Activated CD4-positive, alpha-beta T cell treated with anti-CD3 and anti-CD28 coated beads, Interleukin-2, amount 50 U/mL, for 4 hours (primary cell): ENCODE results near the gene AKAP13.
"Not testable (repeated sequence)": the region's sequence is repeated elsewhere in the genome, so short reads cannot be mapped to it uniquely, and the experiment has no call there.

ENCODE experiments used
- DNase-seq, 2 experiments: peaks; one replicate each; pipeline ENCODE4 v3.0.0-alpha.2; 2020

AKAP13 gene, protein sequence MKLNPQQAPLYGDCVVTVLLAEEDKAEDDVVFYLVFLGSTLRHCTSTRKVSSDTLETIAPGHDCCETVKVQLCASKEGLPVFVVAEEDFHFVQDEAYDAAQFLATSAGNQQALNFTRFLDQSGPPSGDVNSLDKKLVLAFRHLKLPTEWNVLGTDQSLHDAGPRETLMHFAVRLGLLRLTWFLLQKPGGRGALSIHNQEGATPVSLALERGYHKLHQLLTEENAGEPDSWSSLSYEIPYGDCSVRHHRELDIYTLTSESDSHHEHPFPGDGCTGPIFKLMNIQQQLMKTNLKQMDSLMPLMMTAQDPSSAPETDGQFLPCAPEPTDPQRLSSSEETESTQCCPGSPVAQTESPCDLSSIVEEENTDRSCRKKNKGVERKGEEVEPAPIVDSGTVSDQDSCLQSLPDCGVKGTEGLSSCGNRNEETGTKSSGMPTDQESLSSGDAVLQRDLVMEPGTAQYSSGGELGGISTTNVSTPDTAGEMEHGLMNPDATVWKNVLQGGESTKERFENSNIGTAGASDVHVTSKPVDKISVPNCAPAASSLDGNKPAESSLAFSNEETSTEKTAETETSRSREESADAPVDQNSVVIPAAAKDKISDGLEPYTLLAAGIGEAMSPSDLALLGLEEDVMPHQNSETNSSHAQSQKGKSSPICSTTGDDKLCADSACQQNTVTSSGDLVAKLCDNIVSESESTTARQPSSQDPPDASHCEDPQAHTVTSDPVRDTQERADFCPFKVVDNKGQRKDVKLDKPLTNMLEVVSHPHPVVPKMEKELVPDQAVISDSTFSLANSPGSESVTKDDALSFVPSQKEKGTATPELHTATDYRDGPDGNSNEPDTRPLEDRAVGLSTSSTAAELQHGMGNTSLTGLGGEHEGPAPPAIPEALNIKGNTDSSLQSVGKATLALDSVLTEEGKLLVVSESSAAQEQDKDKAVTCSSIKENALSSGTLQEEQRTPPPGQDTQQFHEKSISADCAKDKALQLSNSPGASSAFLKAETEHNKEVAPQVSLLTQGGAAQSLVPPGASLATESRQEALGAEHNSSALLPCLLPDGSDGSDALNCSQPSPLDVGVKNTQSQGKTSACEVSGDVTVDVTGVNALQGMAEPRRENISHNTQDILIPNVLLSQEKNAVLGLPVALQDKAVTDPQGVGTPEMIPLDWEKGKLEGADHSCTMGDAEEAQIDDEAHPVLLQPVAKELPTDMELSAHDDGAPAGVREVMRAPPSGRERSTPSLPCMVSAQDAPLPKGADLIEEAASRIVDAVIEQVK (N-terminal part only)

DNA sequence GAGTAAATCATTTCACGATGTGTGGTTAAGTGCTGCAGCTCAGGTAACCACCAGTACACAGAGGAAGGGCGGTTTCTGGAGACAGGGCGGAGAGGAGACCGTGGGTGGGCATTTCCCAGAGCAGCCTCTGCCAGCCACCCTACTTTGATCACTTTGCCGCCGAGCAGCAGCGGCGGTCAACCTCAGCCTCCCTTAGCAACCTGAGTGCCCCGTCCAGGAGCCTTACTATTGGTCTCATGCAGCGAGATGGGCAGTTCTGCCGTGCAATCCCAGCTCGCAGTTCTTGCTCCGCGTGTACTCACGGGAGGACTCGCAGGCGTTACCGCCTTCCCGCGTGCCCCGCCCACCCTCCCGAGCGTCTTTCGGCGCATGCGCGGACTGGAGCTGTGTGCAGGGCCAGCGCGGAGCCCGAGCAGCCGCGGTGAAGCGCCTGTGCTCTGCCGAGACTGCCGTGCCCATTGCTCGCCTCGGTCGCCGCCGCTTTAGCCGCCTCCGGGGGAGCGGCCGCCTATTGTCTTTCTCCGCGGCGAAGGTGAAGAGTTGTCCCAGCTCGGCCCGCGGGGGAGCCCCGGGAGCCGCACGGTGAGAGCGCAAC, at the start of gene AKAP13:
AKAP13 (plus strand) TSS at position 387 of the 595 bp plus-strand sequence. CDS start 105,118 bp downstream, outside the sequence.
- DNase-seq = peak; percentile 88 to 91

DNA sequence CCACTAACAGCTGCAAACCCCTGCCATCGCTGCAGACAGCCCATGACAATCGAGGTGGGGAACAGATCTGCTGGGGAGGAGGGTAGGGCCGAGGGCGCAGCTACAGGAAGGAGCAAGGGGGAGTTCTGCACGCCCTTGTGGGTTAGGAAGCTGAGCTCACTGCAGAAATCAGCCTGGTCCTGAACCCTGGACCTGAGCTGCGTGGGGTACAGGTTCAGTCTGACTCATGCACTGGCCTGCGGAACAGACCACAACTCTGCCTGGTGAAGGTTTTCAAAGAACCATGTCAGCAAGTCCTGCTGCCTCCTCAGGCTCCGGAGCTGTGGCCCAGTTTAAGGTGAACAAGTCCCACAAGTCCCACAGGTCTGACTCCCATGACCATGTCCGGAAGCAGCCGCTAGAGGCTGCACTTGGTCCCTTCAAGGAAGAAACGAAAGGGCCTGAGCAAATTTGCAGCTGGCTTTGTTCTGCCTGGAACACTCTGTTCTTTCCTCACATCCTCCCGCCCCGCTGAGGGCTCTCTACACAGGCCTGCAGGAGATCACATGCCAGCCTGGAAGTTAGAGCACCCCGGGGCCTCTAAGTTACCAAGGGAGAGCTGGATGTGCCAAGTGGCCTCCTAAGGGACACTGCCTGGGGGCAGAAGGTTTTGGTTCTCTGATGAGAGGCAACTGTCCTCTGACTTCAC, 49.4 kb upstream of the AKAP13 start:
- peak; percentile 56 to 61 for DNase-seq

- DNase-seq = no peak
Observed at GRCh38 chr15:85331655-85332285, 48.6 kb upstream of the AKAP13 start.

DNA sequence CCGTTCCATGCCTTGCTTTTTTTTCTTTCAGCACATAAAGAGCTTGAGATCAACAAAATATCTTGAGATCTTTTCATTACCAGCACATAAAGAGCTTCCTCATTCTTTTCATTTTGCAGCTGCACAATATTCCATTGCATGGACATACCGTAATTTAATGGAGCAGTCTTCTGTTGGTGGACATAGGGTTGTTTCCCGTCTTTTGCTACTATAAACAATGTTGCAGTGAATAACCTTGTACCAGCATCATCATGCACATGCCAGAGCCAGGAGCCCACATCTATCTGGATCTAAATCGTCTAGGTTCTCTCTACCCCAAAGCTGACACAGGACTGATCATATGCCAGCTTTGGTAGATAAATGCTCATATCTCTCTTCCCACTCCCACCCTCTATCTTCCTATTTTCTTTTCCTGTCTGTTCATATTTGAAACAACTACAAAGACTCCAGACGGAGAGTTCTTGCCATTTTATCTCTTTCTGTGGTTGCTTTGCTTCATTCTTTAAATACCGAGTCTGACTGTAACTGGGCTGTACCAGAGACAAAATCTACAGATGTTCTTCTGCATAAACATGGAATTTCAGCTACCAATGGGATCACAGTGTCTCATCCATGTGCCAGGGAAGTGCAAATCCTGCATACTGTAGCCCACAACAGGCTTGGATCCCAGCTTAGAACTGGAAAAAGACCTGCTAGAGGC, 47.1 kb upstream of the AKAP13 start:
- DNase-seq = no peak

DNA sequence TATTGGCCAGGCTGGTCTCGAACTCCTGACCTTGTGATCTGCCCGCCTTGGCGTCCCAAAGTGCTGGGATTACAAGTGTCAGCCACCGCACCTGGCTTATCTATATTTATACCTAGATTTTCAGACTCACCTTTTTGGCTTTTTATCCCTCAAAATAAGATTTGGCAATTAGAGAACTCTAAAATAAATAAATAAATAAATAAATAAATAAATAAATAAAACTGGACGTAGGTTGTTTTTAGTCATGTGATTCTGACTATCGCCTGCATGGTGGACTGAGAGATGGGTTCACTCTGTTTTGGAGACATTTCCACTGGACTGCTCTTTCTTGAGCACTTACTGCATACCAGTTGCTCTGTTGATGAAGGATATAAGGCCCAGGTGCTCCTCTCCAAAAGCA, 46.2 kb upstream of the AKAP13 start:
- DNase-seq = no peak

- no peak for DNase-seq
Observed at GRCh38 chr15:85335193-85335942, 45.0 kb upstream of the AKAP13 start.

GRCh38 chr15:85336880-85337279, 43.5 kb upstream of the AKAP13 start:
- DNase-seq = no peak

GRCh38 chr15:85337425-85338074, 42.9 kb upstream of the AKAP13 start:
- DNase-seq = no peak

DNA sequence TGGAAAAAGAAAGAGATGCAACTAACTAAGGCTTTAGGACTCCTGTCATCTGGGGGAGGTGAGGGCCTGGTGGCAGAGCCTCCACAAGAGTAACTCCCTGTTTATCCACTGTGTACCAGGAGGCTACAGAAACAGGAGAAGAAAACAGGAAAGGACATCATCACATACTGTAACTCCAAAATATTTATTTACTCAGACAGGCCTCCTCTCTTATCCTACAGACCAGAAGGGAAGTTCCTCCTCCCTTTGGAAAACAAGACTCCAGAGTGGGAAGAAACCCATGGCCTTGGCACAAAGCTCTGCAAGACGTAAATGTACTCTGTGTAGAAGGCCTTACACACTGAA, 40.1 kb upstream of the AKAP13 start:
- no peak for DNase-seq

GRCh38 chr15:85340852-85341251, 39.6 kb upstream of the AKAP13 start:
- no peak for DNase-seq

DNA sequence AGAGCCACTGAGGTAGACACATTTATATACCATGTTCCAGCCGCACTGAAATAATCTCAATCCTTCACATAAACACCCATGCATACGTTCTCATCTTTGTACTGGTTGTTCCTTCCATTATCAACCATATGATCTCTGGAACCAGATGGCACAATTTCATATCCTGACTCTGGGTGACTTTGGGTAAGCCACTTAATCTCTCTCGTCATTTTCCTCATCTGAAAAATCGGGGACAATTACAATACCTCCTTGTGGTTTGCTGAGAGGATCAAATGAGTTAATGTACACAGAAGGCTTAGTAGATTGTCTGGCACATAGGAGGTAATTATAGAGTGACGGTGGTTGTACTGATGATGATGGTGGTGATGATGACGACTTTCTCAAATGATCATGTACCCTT, 38.2 kb upstream of the AKAP13 start:
- DNase-seq = not testable (repeated sequence)

DNA sequence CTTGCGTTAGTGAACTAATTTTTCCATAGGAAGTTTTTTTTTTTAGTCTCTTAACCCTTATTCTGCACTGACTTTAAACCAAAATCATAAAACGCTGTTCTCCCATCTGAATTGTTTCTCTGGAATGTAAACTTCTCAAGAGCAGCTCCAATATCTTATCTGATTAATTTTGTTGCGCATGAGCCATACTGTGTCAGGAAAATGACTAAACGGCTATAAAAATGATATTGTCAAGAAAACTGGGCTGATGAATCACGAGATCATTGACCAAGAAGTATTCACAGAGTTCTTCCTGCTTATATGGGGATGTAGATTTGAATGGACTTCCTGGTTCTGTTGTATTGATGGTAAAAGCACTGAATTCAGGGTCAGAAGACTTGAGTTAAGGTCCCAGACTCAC, 37.0 kb upstream of the AKAP13 start:
- DNase-seq = not testable (repeated sequence)

GRCh38 chr15:85344241-85344640, 36.2 kb upstream of the AKAP13 start:
- not testable (repeated sequence) for DNase-seq

DNA sequence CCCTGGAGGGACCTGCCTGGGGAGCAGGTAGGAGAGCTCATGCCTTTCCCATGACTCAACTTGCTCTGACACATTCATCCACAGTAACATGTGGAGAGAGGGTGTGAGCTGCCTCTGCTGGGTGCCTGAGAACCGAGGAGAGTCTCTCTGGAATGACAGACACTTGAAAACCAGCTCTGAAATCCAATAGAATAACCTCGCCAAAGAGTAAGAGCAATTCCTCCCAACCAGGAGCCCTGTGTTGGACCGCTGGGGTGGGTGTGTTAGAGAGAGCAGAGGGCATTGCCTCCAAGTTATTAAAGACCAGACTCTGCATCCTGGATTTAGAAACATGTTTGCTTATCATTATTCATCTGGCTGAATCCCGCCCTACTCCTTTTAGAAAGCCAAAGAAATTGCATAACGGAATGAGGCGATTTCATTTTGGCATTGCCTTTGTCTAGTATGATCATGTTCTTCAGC, 35.7 kb upstream of the AKAP13 start:
- not testable (repeated sequence) for DNase-seq

- not testable (repeated sequence) for DNase-seq
Observed at GRCh38 chr15:85345196-85345918, 35.0 kb upstream of the AKAP13 start.

DNA sequence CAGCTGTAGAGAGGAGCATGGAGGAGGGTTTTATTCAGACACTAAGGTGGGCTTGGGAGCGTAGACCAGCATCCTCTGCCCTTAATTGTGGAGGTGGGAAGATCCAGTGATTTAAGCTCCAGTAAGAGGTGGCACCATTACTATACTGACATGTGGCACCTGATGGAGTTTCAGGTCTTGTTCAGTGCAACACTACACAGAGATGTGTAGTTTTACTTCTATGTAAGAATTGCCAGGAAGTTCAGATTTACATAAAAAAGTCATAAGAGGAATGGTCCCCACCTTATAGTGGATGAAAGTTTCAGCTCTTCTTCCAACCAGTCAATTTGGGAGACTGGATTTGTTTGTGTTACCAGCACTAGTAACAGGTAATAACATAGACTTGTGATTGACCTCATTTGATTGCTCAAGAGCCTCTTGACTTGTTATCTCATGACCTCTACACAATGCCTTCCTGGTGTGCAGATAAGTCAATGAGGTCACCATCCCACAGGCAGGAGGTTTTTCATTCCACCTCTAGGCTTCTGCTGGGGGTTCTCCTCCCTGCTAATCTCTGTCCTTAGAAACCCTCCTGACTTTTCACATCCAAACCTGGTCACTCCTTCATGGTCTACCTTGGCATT, 33.8 kb upstream of the AKAP13 start:
- DNase-seq = not testable (repeated sequence)

- DNase-seq = not testable (repeated sequence)
Observed at GRCh38 chr15:85347264-85348047, 32.9 kb upstream of the AKAP13 start.
